ENCODE measurements around the gene STK32B.

Gene STK32B

DNA sequence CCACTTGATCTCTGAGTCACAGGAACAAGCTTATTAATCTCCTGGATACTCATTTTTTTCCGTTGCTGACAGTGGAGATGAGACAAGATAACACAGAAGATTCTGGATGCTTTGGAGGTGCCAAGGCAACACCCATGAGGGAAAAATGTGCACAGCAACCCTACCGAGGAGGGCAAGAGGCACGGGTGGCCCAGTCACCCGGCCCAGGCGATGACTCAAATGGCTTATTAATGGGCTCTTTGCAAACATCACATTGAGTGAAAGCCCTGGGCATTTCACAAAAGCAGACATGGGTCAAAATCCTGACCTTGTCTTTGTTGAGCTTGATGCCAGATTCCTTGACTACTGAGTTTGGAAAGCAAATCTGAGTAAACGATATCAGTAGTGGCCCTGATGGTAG, 315.1 kb downstream of the STK32B start:
- DNase-seq: no peak

GRCh38 chr4:5368426-5368825, 317.1 kb downstream of the STK32B start:
- DNase-seq: no peak

- DNase-seq: no peak
These were observed 319.0 kb downstream of the STK32B start for GRCh38 chr4:5370286-5370685.

DNA sequence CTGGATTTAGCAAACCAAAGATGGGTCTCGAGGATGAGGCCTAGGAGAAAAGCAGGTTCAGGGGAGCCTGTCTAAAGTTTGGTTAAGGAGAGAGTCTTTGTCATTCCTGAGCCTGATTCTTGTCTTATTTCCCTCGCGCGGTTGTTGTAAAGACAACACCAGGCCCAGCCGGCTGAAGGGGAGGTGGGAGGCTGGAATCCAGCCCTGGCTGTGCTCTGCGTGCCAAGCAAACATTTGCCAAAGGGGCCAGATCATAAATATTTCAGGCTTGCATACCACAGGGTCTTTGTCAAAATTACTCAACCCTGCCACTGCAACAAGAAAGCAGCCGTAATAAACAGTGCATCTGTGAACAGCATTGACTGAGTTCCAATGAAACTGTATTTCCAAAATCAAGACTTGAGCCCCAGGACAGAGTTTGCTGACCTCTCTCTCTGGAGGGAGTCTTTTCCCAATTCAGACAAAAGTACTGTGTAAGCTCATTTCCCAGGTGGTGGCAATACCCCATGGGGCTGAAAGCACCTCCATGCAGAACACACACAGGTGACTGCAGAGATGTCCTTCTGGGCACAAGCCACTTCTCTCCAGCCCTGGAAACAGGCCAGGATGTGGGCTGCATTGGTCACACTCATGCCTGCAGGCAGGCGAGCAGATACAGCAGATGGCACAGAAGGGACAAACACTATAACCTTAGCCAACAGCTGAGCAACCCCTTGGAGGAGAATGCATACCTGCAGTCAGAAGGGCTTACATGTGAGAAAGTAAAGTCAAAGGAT, 320.3 kb downstream of the STK32B start:
- no peak for DNase-seq

- DNase-seq: no peak
These were observed 320.9 kb downstream of the STK32B start for GRCh38 chr4:5372198-5372597.

DNA sequence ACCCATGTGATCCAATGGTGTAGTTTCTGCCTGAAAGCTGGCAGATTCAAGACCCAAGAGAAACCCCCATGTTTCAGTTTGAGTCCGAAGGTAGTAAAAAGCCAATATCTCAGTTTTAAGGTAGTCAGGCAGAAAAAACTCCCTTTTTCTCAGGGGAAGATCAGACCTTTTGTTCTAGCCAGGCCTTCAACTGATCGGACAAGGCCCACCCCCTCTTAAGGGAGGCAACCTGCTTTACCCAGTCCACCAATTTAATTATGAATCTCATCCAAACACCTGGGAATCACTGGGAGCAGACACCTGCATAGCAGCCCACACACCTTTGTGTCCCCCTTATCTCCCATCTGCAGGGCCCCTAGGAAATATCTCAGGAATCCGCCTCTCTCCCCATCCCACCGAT, 322.0 kb downstream of the STK32B start:
- DNase-seq: no peak

DNA sequence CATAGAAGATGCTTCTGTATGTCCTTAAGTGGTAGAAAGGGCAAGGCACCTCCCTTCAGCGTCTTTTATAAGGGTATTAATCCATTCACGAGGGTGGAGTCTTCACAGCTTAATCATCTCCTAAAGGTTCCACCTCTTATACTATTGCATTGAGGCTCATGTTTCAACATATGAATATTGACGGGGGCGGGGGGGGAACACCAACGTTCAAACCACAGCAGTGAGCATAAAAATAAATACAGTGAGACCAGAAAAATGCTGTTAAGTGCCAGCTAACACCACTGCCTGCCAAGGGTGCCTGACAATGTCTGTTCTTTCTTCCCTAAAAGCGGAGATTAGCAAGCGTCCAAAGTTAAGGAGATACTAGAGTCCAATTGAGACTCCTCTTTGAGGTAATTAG, 323.3 kb downstream of the STK32B start:
- no peak for DNase-seq

DNA sequence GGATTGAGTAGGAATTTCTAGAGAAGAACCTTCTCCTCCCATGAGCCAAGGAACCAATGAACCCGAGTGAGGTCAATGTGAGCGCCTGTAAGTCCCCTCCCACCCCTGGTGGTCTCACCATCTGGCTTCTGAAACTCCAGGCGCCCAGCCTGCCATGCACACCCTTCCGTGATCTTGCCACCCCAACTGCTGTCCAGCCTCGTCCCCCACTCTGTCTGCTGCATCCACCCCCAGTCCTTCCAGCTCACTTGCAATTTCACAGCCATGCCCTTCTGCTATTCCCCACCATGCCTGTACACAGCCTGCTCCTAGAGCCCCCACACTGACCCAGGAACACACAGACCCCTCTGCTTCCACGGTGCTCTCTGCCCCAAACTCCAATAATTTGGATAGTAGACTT, 323.7 kb downstream of the STK32B start:
- DNase-seq: no peak

- DNase-seq: no peak
These were observed 324.7 kb downstream of the STK32B start for GRCh38 chr4:5376015-5376414.

- no peak for DNase-seq
These were observed 326.7 kb downstream of the STK32B start for GRCh38 chr4:5378002-5378401.

- DNase-seq: no peak
These were observed 328.6 kb downstream of the STK32B start for GRCh38 chr4:5379895-5380294.

DNA sequence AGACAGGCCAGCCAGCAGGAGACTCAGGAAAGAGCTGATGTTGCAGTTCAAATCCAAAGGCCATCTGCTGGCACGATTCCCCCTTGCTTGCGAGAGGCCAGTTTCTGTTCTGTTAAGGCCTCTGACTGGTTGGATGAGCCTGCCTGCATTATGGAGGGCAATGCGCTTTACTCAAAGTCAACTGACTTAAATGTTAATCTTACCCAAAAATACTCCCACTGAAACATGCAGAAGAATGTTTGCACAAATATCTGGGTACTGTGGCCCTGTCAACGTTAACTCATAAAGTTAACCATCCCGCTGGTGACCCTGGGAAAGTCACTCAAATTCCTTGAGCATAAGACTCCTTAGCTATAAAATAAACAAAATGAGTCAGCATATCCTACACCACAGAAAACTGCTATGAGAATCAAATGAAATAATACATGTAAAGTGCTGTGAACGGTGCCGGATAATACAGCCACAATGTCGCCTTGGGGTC, 330.7 kb downstream of the STK32B start:
- DNase-seq: no peak

DNA sequence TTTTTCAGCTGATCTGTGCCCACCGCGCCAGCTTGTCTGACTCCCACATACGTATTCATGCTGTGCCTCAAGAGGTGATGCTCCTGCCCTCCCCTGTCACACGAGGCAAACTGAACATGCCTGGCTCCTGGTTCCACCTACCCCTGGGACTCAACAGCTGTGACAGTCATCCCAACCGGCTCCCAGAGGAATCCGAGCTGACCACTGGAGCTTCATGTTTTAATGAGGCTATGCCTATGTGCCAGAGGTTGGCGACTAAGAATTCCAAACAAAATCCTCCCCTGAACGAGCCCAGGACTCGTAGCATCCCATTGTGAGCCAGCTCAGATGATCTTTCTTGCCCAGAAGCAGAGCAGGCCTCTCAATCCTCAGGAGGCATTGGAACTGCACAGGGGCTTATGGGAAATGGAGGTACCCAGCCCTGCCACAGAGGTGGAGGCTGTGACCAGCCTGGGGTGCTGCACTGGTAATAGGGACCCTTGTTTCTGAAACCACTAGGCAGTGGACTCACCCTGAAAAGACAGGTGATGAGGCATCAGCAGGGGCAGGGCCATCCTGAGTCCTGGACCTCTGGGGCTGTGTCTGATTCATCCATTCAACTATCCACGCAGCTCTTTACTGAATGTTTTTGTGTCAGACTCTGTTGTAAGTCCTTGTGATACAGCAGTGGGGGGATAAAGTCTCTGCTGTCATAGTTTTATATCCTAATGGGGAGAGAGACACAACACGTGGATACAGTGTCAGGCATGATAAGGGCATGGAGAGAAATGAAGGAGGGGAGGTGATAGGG, 332.1 kb downstream of the STK32B start:
- DNase-seq: no peak

DNA sequence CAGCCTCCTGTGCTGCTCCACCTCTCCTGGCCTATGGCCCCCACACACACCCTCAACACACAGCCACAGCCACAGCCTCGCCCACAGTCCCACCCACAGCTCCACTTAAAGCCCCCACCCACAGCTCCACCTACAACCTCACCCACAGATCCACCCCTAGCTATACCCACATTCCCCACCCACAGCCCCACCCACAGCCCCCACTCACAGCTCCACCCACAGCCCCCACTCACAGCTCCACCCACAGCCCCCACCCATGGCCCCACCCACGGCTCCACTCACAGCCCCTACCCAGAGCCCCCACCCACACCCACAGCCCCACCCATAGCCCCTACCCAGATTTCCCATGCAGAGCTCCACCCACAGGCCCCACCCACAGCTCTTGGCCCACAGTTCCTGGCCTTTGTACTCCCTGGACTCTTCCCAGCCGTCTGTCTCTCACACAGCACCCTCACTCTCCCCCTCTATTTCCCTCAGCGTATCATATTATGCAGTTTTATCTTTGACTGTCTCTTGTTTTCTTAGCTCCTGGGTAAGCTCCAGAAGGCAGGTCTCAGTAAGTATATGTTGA, 334.5 kb downstream of the STK32B start:
- no peak for DNase-seq

- no peak for DNase-seq
These were observed 335.6 kb downstream of the STK32B start for GRCh38 chr4:5386921-5387320.

GRCh38 chr4:5387457-5387856, 336.2 kb downstream of the STK32B start:
- no peak for DNase-seq

DNA sequence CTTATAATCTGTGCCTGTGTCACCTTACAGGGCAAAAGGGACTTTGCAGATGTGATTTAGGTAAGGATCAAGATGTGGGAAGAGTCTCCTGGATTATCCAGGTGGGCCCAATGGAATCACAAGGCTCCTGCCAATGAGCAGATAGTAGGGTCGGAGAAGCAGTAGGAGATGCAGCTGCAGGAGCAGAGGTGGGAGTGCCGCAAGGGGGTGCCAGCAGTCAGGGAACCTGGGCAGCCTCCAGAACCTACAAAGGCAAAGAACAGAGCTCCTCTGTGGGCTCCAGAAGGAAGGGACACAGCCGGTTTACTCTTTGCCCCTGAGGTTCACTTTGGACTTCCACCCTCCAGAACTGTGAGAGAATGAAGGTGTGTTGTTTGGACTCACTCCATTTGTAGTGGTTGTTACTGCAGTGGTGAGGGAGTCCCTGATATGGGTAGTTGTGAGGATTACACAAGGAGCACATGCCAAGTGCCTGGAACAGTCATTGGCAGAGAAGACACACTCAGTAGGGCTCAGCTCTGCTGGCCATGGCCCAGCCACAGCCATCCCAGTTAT, 338.6 kb downstream of the STK32B start:
- DNase-seq: no peak

DNA sequence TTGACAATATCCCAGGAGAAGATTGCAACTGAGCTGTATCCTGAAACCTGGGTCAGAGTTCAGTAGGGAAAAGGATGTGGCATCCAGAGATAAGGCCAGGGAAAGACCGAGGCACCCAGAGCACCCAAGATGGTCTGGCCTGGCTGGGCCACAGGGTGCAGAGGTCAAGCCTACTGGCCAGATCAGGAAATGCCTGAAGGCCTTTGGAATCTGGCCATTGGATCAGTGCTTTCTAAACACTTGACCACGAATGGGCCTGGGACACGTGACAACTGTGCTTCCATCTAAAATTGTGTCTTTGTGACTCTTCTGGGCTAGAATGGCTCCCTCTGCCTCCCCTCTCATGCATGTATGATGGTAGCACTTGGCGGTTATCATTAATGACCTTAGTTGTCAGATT, 340.2 kb downstream of the STK32B start:
- DNase-seq: no peak

DNA sequence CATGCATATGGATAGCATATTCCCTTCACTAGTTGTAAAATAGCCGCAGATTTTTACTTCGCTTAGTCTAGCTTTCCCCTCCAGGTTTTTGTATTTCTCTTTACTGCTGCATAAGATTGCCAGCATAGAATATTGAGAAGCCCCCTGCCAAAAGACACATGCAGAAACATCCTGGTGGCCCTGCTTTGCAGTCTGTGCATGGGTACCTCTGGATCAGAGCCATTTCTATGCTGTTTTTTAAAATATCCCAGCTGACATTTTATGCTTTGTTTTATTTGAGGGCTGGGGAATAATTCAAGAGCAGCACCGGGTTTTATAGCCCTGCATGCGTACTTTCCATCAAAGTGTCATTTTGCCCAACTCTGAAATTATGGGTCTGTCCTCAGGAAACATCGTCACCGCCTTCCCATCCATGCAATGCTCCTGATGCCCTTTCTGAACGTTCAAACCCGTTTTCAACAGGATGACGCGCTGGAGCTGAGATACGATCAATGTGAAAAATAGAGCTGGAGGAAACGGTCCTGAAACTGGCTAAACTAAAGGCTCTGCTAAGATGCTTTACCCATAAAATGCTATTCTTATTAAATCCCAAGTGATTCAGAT, 342.7 kb downstream of the STK32B start:
- no peak for DNase-seq

DNA sequence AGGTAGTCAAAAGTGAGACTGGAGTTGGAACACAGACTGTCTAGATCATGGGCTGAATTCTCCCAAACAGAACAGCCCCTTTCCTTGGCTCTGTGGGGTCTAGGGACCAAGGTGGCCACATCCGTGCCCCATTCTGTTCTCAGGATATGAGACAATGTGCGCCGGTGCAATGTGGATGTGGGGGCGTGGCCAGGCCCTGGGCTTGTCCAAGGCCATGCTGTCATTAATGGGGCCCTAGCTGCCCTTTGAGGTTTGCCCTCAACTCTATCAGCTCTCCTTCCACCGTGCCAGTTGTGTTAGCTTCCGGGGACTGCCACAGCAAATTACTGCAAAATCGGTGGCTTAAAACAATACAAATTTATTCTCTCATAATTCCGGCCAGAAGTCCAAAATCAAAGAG, 344.5 kb downstream of the STK32B start:
- no peak for DNase-seq

GRCh38 chr4:5398056-5398455, 346.8 kb downstream of the STK32B start:
- DNase-seq: no peak

DNA sequence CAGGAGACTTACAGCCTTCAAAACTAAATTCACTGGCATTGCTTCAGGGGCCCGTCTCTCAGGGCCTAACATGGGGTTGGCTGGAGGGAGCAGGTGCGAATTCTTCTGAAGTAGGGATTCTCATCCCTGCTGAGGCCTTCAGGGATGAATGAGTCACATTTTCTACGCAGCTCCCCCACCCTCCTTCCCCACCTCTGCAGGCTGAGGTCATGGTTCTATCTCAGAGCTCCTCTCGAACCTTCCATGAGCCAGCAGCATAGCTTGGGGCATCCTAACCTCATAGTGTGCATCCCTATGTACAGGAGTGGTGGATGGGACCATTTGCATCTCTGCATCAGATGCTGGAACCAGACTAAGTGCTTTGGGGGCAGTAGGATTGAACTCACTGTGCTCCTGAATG, 347.8 kb downstream of the STK32B start:
- DNase-seq: no peak
